Cortex of kidney (tissue), 1 donor: ENCODE measurements around the gene BFSP1.

Source experiments
- DNase-seq: peaks from one replicate; lab custom pipeline; 2025; lab: John Stamatoyannopoulos, UW

The BFSP1 gene

GRCh38 chr20:17495826-17496225 is 35.4 kb downstream of the BFSP1 start:
- DNase-seq, result no peak

GRCh38 chr20:17494201-17494600 is 37.0 kb downstream of the BFSP1 start:
- DNase-seq, result no peak

GRCh38 chr20:17493173-17493572 is 38.0 kb downstream of the BFSP1 start:
- no peak for DNase-seq

- no peak for DNase-seq
Measured at GRCh38 chr20:17491488-17491887, 39.7 kb downstream of the BFSP1 start.

- no peak for DNase-seq
Measured at GRCh38 chr20:17491041-17491440, 40.1 kb downstream of the BFSP1 start.

GRCh38 chr20:17490501-17490900 is 40.7 kb downstream of the BFSP1 start:
- DNase-seq, result no peak

GRCh38 chr20:17488916-17489600 is 42.1 kb downstream of the BFSP1 start:
- DNase-seq, result no peak

- no peak for DNase-seq
Measured at GRCh38 chr20:17485017-17485416, 46.2 kb downstream of the BFSP1 start.

- no peak for DNase-seq
Measured at GRCh38 chr20:17482536-17482935, 48.6 kb downstream of the BFSP1 start.

GRCh38 chr20:17481661-17482060 is 49.5 kb downstream of the BFSP1 start:
- no peak for DNase-seq

GRCh38 chr20:17480696-17481095 is 50.5 kb downstream of the BFSP1 start:
- DNase-seq, result no peak

GRCh38 chr20:17479063-17479657 is 52.0 kb downstream of the BFSP1 start:
- DNase-seq, result no peak

GRCh38 chr20:17473659-17474058 is 57.5 kb downstream of the BFSP1 start:
- DNase-seq, result no peak

GRCh38 chr20:17471606-17472187 is 59.5 kb downstream of the BFSP1 start:
- DNase-seq, result no peak

GRCh38 chr20:17470973-17471372 is 60.2 kb downstream of the BFSP1 start:
- no peak for DNase-seq

GRCh38 chr20:17470521-17470920 is 60.7 kb downstream of the BFSP1 start:
- no peak for DNase-seq

- no peak for DNase-seq
Measured at GRCh38 chr20:17469246-17470030, 61.7 kb downstream of the BFSP1 start.

GRCh38 chr20:17468073-17468840 is 62.9 kb downstream of the BFSP1 start:
- no peak for DNase-seq

GRCh38 chr20:17467120-17467655 is 64.0 kb downstream of the BFSP1 start:
- DNase-seq, result no peak

GRCh38 chr20:17466641-17467040 is 64.5 kb downstream of the BFSP1 start:
- no peak for DNase-seq

GRCh38 chr20:17465236-17465635 is 65.9 kb downstream of the BFSP1 start:
- DNase-seq, result no peak

- DNase-seq, result no peak
Measured at GRCh38 chr20:17463711-17464110, 67.5 kb downstream of the BFSP1 start.
